H1 (cell line): ENCODE results near the gene FLT4. TPM values are rescaled to one million over a fixed set of nuclear protein-coding genes. Genes with fewer than 3 reads are reported as not detected.

ENCODE experiments used
- SIN3A ChIP-seq, 2 experiments: IDR thresholded peaks in 1 of 2; conservative IDR thresholded peaks in 1 of 2; 2 replicates each; pipeline ENCODE4 v1.6.1; 2011 to 2012; ENCODE audit warnings: low read length in 2 of 2, improper control_type of control experiment in 1 of 2, low read depth in 1 of 2, mild to moderate bottlenecking in 1 of 2
- SP1 ChIP-seq: IDR thresholded peaks from 2 replicates; pipeline ENCODE4 v1.6.1; 2011; ENCODE audit warnings: low read depth, low read length
- SP2 ChIP-seq: IDR thresholded peaks from 2 replicates; pipeline ENCODE4 v1.6.1; 2012; ENCODE audit warnings: mild to moderate bottlenecking, low read length, inconsistent platforms
- polyA plus RNA-seq, 7 experiments: library from polyadenylated mRNA; depleted of rRNA in 3 of 7; stranded (reverse) in 5 of 7; unstranded in 2 of 7; fragments of >200 nt in 5 of 7; fragments of 200-250 nt in 2 of 7; gene quantifications; 1 replicate in 5 of 7; 2 replicates in 1 of 7; 4 replicates in 1 of 7; pipeline versions ENCODE4 v1.2.1 to v1.2.3, GENCODE V29; 2011 to 2013; ENCODE audit warnings: missing spikeins in 2 of 7, mixed read lengths in 2 of 7
- total RNA-seq: library from RNA; stranded (reverse); fragmentation: NEBNext Ultra II Directional; extraction: Animal tissue kit (Norgen Biotek cat#: 25700); gene quantifications from 2 replicates; pipeline ENCODE4 v1.2.1, GENCODE V29; 2021
- TF ChIP-seq, protein P1 (sequence below): IDR thresholded peaks from 2 replicates; pipeline ENCODE4 v1.6.1; 2011; ENCODE audit warnings: low read length, improper control_type of control experiment
- TF ChIP-seq, protein P2 (sequence below): fragments of 300-600 bp; sonication (generic); IDR thresholded peaks from 2 replicates; pipeline ENCODE4 v1.7.1; 2012; ENCODE audit warnings: low read length, moderate library complexity, mild to moderate bottlenecking, inconsistent platforms; ENCODE audit not compliant: insufficient replicate concordance

The FLT4 gene
- total and polyA plus RNA-seq, 2 of the 8 experiments (the other 6 are each of a cell fraction or from before 2014, with no cell fraction given): 6.5 to 7.7 TPM

DNA sequence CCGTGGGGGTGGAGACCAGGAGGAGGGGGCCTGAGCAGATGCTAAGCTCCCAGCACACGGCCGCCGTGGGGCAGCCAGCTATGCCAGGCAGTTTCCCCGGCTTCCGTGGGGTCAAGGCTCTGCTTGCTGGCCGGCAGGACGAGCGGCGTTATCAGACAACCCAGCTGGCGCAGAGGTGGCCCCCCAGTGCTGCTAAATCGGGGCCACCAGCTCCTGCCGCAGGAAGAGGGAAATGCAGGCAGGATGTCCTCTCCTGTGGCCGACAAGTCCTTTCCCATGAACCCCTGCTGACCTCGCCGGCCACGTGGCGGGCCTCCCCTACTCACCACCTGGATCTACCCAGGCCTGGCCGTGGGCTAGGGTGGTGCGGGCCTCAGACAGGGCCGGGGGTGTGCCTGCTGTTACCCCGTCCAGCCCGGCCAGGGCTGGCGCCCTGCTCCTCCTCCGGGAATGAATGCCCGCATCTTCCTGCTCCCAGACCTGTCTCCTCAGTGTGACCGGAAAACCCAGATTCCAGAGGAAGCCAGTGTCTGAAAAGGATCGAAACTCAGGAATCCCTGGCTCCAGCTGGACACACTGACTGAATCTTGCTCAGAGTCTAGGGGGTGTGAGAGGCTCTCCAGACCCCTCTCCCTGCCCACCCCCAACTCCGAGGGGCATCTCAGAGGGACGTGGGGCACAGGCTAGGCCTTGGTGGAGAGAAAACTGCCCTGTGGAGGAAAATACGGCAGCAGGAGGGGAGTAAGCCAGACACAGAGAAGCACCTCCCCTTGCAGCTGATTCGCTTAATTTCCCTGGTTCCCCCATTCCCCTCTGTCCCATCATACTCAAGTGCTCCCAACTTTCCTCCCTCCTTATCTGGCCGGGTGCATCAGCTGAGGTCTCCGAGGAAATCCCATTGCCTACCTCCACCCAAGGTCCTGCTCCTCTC lies 3.9 kb downstream of the FLT4 start (continued):
- TF ChIP-seq, protein P1, sequence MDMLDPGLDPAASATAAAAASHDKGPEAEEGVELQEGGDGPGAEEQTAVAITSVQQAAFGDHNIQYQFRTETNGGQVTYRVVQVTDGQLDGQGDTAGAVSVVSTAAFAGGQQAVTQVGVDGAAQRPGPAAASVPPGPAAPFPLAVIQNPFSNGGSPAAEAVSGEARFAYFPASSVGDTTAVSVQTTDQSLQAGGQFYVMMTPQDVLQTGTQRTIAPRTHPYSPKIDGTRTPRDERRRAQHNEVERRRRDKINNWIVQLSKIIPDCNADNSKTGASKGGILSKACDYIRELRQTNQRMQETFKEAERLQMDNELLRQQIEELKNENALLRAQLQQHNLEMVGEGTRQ: no peak
- no peak for TF ChIP-seq SP2
- no peak for TF ChIP-seq SIN3A (conservative IDR thresholded peaks at IDR 0.05 in 1 of 2, IDR thresholded peaks at IDR 0.05 in 1 of 2; ENCODE audit: low read depth in 1 of 2, low read length in 2 of 2)
- no peak for TF ChIP-seq SP1
- TF ChIP-seq, protein P2, sequence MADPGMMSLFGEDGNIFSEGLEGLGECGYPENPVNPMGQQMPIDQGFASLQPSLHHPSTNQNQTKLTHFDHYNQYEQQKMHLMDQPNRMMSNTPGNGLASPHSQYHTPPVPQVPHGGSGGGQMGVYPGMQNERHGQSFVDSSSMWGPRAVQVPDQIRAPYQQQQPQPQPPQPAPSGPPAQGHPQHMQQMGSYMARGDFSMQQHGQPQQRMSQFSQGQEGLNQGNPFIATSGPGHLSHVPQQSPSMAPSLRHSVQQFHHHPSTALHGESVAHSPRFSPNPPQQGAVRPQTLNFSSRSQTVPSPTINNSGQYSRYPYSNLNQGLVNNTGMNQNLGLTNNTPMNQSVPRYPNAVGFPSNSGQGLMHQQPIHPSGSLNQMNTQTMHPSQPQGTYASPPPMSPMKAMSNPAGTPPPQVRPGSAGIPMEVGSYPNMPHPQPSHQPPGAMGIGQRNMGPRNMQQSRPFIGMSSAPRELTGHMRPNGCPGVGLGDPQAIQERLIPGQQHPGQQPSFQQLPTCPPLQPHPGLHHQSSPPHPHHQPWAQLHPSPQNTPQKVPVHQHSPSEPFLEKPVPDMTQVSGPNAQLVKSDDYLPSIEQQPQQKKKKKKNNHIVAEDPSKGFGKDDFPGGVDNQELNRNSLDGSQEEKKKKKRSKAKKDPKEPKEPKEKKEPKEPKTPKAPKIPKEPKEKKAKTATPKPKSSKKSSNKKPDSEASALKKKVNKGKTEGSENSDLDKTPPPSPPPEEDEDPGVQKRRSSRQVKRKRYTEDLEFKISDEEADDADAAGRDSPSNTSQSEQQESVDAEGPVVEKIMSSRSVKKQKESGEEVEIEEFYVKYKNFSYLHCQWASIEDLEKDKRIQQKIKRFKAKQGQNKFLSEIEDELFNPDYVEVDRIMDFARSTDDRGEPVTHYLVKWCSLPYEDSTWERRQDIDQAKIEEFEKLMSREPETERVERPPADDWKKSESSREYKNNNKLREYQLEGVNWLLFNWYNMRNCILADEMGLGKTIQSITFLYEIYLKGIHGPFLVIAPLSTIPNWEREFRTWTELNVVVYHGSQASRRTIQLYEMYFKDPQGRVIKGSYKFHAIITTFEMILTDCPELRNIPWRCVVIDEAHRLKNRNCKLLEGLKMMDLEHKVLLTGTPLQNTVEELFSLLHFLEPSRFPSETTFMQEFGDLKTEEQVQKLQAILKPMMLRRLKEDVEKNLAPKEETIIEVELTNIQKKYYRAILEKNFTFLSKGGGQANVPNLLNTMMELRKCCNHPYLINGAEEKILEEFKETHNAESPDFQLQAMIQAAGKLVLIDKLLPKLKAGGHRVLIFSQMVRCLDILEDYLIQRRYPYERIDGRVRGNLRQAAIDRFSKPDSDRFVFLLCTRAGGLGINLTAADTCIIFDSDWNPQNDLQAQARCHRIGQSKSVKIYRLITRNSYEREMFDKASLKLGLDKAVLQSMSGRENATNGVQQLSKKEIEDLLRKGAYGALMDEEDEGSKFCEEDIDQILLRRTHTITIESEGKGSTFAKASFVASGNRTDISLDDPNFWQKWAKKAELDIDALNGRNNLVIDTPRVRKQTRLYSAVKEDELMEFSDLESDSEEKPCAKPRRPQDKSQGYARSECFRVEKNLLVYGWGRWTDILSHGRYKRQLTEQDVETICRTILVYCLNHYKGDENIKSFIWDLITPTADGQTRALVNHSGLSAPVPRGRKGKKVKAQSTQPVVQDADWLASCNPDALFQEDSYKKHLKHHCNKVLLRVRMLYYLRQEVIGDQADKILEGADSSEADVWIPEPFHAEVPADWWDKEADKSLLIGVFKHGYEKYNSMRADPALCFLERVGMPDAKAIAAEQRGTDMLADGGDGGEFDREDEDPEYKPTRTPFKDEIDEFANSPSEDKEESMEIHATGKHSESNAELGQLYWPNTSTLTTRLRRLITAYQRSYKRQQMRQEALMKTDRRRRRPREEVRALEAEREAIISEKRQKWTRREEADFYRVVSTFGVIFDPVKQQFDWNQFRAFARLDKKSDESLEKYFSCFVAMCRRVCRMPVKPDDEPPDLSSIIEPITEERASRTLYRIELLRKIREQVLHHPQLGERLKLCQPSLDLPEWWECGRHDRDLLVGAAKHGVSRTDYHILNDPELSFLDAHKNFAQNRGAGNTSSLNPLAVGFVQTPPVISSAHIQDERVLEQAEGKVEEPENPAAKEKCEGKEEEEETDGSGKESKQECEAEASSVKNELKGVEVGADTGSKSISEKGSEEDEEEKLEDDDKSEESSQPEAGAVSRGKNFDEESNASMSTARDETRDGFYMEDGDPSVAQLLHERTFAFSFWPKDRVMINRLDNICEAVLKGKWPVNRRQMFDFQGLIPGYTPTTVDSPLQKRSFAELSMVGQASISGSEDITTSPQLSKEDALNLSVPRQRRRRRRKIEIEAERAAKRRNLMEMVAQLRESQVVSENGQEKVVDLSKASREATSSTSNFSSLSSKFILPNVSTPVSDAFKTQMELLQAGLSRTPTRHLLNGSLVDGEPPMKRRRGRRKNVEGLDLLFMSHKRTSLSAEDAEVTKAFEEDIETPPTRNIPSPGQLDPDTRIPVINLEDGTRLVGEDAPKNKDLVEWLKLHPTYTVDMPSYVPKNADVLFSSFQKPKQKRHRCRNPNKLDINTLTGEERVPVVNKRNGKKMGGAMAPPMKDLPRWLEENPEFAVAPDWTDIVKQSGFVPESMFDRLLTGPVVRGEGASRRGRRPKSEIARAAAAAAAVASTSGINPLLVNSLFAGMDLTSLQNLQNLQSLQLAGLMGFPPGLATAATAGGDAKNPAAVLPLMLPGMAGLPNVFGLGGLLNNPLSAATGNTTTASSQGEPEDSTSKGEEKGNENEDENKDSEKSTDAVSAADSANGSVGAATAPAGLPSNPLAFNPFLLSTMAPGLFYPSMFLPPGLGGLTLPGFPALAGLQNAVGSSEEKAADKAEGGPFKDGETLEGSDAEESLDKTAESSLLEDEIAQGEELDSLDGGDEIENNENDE: no peak
- TF ChIP-seq, all 59 proteins: peak for 0
